Parathyroid adenoma (tissue), 2 donors: ENCODE results near the gene PTGES.
A peak's percentile ranks its signal among the peaks of the same experiment; 100 is the strongest.
"Not testable (repeated sequence)": the region's sequence is repeated elsewhere in the genome, so short reads cannot be mapped to it uniquely, and the experiment has no call there.

Experiments
- H2AFZ ChIP-seq: fragments of 300-600 bp; sonication (generic); one replicate; pipeline ENCODE4 v1.7.0; 2017; ENCODE audit warnings: antibody characterized with exemption, mild to moderate bottlenecking
- H3K27ac ChIP-seq: fragments of 300-600 bp; sonication (generic); one replicate; pipeline ENCODE4 v1.7.0; 2017
- H3K27me3 ChIP-seq: fragments of 300-600 bp; sonication (generic); one replicate; pipeline ENCODE4 v1.7.0; 2017; ENCODE audit warnings: low read length; ENCODE audit not compliant: control insufficient read depth, insufficient read depth
- H3K36me3 ChIP-seq: fragments of 300-600 bp; sonication (generic); one replicate; pipeline ENCODE4 v1.7.0; 2017; ENCODE audit warnings: low read length; ENCODE audit not compliant: control insufficient read depth, insufficient read depth
- H3K4me1 ChIP-seq: fragments of 300-600 bp; sonication (generic); one replicate; pipeline ENCODE4 v1.7.0; 2017; ENCODE audit warnings: control low read depth
- H3K4me2 ChIP-seq: fragments of 300-600 bp; sonication (generic); one replicate; pipeline ENCODE4 v1.7.0; 2017; ENCODE audit warnings: low read length
- H3K4me3 ChIP-seq: fragments of 300-600 bp; sonication (generic); one replicate; pipeline ENCODE4 v1.7.0; 2017; ENCODE audit warnings: low read depth, low read length
- H3K79me2 ChIP-seq: fragments of 300-600 bp; sonication (generic); one replicate; pipeline ENCODE4 v1.7.0; 2017; ENCODE audit warnings: control low read depth
- H3K9ac ChIP-seq: fragments of 300-600 bp; sonication (generic); one replicate; pipeline ENCODE4 v1.7.0; 2017; ENCODE audit warnings: mild to moderate bottlenecking
- H3K9me3 ChIP-seq: fragments of 300-600 bp; sonication (generic); one replicate; pipeline ENCODE4 v1.7.0; 2017; ENCODE audit warnings: low read length; ENCODE audit not compliant: control insufficient read depth
- TF ChIP-seq, protein P1 (sequence below): fragments of 300-600 bp; sonication (generic); IDR thresholded peaks from one replicate; pipeline ENCODE4 v1.7.0; 2017; ENCODE audit warnings: antibody characterized with exemption, mild to moderate bottlenecking
- donor health status: primary hyperparathyroidism.

The PTGES gene

GRCh38 chr9:129752900-129753729 is at the start of gene PTGES:
Gene PTGES, minus strand, starts transcription at chr9:129753042. Its CDS starts 30 bp downstream, at chr9:129753012.
- H3K27ac ChIP-seq, result peak within 1 kb of the TSS; percentile 82
- peak within 1 kb of the TSS; percentile 75 for H3K4me2 ChIP-seq
- H3K4me1 ChIP-seq, result peaks cover 15% of the 10 kb centered on the region
- H3K4me3 ChIP-seq, result peak within 1 kb of the TSS; percentile 48
- TF ChIP-seq, protein P1, sequence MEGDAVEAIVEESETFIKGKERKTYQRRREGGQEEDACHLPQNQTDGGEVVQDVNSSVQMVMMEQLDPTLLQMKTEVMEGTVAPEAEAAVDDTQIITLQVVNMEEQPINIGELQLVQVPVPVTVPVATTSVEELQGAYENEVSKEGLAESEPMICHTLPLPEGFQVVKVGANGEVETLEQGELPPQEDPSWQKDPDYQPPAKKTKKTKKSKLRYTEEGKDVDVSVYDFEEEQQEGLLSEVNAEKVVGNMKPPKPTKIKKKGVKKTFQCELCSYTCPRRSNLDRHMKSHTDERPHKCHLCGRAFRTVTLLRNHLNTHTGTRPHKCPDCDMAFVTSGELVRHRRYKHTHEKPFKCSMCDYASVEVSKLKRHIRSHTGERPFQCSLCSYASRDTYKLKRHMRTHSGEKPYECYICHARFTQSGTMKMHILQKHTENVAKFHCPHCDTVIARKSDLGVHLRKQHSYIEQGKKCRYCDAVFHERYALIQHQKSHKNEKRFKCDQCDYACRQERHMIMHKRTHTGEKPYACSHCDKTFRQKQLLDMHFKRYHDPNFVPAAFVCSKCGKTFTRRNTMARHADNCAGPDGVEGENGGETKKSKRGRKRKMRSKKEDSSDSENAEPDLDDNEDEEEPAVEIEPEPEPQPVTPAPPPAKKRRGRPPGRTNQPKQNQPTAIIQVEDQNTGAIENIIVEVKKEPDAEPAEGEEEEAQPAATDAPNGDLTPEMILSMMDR, result no peak
- H3K36me3 ChIP-seq, result no peaks in the 10 kb centered on the region
- H3K9me3 ChIP-seq, result no peaks in the 10 kb centered on the region
- no peaks in the 10 kb centered on the region for H3K27me3 ChIP-seq
- no peaks in the 10 kb centered on the region for H3K79me2 ChIP-seq
- no peak within 1 kb of the TSS for H3K9ac ChIP-seq
- H2AFZ ChIP-seq, result peak within 1 kb of the TSS; percentile 73

DNA sequence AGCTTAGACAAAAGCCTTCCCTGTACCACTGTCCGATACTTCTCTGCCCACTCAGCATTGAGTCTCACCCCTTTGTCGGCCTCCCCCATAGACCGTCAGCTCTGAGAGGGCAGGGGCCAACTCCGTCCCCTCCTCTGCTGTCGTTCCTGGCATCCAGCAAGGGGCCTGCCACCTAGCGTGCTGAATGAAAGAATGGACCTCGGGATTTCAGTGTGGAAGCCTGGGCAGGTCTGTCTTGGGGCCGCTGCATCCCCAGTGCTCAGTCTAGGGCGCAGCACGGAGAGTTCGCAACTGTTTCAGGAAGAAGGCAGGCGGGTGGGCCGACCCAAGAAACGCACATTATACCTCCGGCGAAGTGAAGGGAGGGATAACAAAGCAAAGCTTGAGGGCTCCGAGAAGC is 48.7 kb upstream of the PTGES start:
- no peaks in the 10 kb centered on the region for H3K36me3 ChIP-seq
- no peak overlapping the region for H3K4me3 ChIP-seq
- no peak overlapping the region for H3K4me2 ChIP-seq
- no peak overlapping the region for H2AFZ ChIP-seq
- no peak overlapping the region for H3K27ac ChIP-seq
- TF ChIP-seq, protein P1, result no peak
- no peaks in the 10 kb centered on the region for H3K9me3 ChIP-seq
- H3K4me1 ChIP-seq, result peaks cover 4% of the 10 kb centered on the region
- no peak overlapping the region for H3K9ac ChIP-seq
- no peaks in the 10 kb centered on the region for H3K27me3 ChIP-seq
- H3K79me2 ChIP-seq, result no peaks in the 10 kb centered on the region

DNA sequence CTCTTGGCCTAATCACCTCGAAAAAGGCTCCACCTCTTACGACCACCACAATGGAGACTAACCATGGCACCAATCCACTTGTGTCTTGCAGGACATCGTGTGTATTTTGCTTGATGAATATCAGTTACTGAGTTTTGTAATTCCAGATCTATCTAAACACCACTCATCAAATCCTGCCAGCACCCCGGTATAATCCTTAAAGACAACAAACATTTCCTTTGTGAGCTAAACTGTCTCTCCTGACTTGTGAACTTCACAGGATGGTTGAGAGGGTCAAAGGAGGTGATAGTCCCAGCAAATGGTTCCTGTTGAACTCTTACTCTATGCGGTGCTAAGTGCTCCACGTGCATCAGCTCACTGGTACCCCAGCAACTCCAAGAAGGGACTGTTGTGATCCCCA is 46.1 kb upstream of the PTGES start:
- no peak overlapping the region for H3K4me3 ChIP-seq
- no peak overlapping the region for H3K27ac ChIP-seq
- H3K36me3 ChIP-seq, result no peaks in the 10 kb centered on the region
- H3K9ac ChIP-seq, result no peak overlapping the region
- H3K4me2 ChIP-seq, result no peak overlapping the region
- no peak overlapping the region for H2AFZ ChIP-seq
- H3K27me3 ChIP-seq, result no peaks in the 10 kb centered on the region
- peaks cover 3% of the 10 kb centered on the region for H3K4me1 ChIP-seq
- TF ChIP-seq, protein P1, result no peak
- no peaks in the 10 kb centered on the region for H3K9me3 ChIP-seq
- no peaks in the 10 kb centered on the region for H3K79me2 ChIP-seq

DNA sequence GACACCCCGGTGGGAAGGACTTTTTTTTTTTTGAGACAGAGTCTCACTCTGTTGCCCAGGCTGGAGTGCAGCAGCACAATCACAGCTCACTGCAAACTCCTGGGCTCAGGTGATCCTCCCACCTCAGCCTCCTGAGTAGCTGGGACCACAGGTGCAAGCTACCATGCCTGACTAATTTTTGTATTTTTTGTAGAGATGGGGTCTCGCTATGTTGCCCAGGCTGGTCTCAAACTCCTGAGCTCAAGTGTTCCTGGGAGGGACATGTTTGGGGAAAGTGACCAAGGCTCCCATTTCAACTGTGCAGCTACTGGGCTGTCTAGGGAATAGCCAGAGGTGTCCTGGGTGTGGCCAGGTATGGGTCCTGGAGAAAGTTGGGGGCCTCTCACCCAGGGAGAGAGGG is 43.2 kb upstream of the PTGES start:
- not testable (repeated sequence) for H3K4me3 ChIP-seq, H2AFZ ChIP-seq, H3K9ac ChIP-seq, H3K36me3 ChIP-seq, H3K27me3 ChIP-seq, H3K79me2 ChIP-seq, H3K9me3 ChIP-seq, H3K4me2 ChIP-seq, H3K4me1 ChIP-seq, H3K27ac ChIP-seq

- Histone ChIP-seq H3K27me3 (no peaks in the 10 kb centered on the region), H3K9me3 (no peaks in the 10 kb centered on the region), H3K4me3 (no peak overlapping the region), H3K36me3 (peaks cover 2% of the 10 kb centered on the region), H3K9ac (no peak overlapping the region), H3K79me2 (no peaks in the 10 kb centered on the region), H3K4me1 (no peaks in the 10 kb centered on the region), H3K27ac (no peak overlapping the region), H2AFZ (no peak overlapping the region), H3K4me2 (no peak overlapping the region)
- TF ChIP-seq, protein P1, result no peak
Measured at GRCh38 chr9:129794549-129794948, 41.7 kb upstream of the PTGES start.
